Measurements from ENCODE around the gene COQ9. TPM values are rescaled to one million over a fixed set of nuclear protein-coding genes. Genes with fewer than 3 reads are reported as not detected.

The COQ9 gene
- total and polyA plus RNA-seq, 4 experiments from 2014 or later: 26.8 to 37.7 (median 31.6) TPM

DNA sequence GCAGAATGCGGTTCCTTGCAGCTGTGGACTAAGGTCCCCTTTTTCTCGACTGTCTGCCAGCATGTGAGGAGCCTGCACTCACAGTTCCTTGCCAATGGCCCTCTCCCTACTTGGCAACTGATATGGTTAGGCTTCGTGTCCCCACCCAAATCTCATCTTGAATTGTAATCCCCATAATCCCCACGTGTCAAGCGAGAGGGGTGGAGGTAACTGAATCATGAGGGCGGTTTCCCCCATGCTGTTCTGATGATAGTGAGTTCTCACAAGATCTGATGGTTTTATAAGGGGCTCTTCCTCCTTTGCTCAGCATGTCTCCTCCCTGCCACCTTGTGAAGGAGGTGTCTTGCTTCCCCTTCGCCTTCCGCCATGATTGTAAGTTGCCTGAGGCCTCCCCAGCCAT, 20.0 kb upstream of the COQ9 start:
- ChIA-PET POLR2A (ENCODE audit: partially characterized antibody) (no interaction called here), CTCF (ENCODE audit: partially characterized antibody) (interaction anchor here (1.8 kb wide), 1 partner anchor 10 kb away, joined by 7 read pairs; no protein-coding TSS in a partner anchor)
- Histone ChIP-seq H3K4me3 (ENCODE audit: low read length in 2 of 2) (no peak overlapping the region), H3K9me3 (ENCODE audit: control insufficient read depth in 1 of 2, low read length in 2 of 2) (no peaks in the 10 kb centered on the region), H3K27me3 (ENCODE audit: insufficient read depth, low read length) (no peaks in the 10 kb centered on the region), H3K27ac (ENCODE audit: low read depth, low read length) (no peak overlapping the region), H3K4me1 (ENCODE audit: insufficient read depth, low read length) (no peaks in the 10 kb centered on the region), H3K36me3 (ENCODE audit: insufficient read depth, low read length) (peaks cover 34% of the 10 kb centered on the region)
- no peaks in the 10 kb centered on the region for H3K27me3 Mint-ChIP-seq
- intact Hi-C loops (cut with micrococcal nuclease): no loop called here
- no peak overlapping the region for H3K27ac Mint-ChIP-seq
- no peak for DNase-seq
- H3K4me1 Mint-ChIP-seq: peaks cover 0 to 3% (median under 1%) of the 10 kb centered on the region in 4 donors
- H3K36me3 Mint-ChIP-seq: peaks cover 42 to 43% of the 10 kb centered on the region in 2 donors
- H3K9me3 Mint-ChIP-seq: peaks cover 0 to 1% (median 0%) of the 10 kb centered on the region in 8 donors
- no peak overlapping the region for H3K4me3 Mint-ChIP-seq

DNA sequence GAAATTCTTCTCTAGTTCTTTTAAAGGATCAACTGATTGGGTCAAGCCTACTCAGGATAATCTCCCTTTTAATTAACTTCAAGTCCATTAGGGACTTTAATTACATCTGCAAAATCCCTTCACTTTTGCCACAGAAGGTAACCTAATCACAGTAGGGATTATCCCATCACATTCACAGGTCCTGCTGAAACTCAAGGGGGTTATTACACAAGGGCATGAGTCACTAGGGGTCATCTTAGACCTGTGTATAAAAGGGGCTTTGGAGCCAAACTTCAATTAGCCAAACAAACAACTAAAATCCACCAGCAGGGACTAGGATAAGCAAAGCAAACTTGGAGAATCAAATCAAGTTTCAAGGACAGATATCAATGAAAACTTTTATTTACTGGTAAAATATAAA, 19.5 kb upstream of the COQ9 start:
- no peak overlapping the region for H3K27ac ChIP-seq (ENCODE audit: low read depth, low read length)
- no peak overlapping the region for H3K27ac Mint-ChIP-seq
- peaks cover 43 to 47% of the 10 kb centered on the region in 2 donors for H3K36me3 Mint-ChIP-seq
- no peaks in the 10 kb centered on the region for H3K27me3 Mint-ChIP-seq
- H3K27me3 ChIP-seq (ENCODE audit: insufficient read depth, low read length): no peaks in the 10 kb centered on the region
- H3K4me3 ChIP-seq (ENCODE audit: low read length in 2 of 2): no peak overlapping the region
- H3K4me3 Mint-ChIP-seq: no peak overlapping the region
- ChIA-PET POLR2A (ENCODE audit: partially characterized antibody) (no interaction called here), CTCF (ENCODE audit: partially characterized antibody) (no interaction called here)
- peaks cover 39% of the 10 kb centered on the region for H3K36me3 ChIP-seq (ENCODE audit: insufficient read depth, low read length)
- no peaks in the 10 kb centered on the region for H3K9me3 Mint-ChIP-seq
- H3K4me1 ChIP-seq (ENCODE audit: insufficient read depth, low read length): no peaks in the 10 kb centered on the region
- intact Hi-C loops (cut with micrococcal nuclease): no loop called here
- H3K4me1 Mint-ChIP-seq: no peaks in the 10 kb centered on the region
- DNase-seq: no peak
- no peaks in the 10 kb centered on the region for H3K9me3 ChIP-seq (ENCODE audit: control insufficient read depth in 1 of 2, low read length in 2 of 2)

DNA sequence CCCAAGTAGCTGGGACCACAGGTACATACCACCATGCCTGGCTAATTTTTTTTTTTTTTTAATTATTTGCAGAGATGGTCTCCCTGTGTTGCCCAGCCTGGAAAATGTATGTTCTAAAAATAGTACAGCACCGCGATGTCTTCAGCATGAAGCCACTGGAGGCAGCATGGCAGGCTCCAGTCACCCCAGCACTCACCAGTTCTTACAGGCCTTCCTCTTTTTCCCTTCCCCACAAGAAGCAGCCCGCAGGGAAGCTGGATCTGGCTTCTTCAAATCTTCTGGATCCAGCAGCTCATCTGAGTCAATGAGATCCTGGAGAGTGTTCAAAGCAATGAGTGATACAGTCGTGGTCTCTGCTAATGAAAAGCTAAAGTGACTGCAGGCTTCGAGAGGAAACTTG, 16.3 kb upstream of the COQ9 start:
- no peaks in the 10 kb centered on the region for H3K4me1 ChIP-seq (ENCODE audit: insufficient read depth, low read length)
- intact Hi-C loops (cut with micrococcal nuclease): no loop called here
- no peaks in the 10 kb centered on the region for H3K27me3 ChIP-seq (ENCODE audit: insufficient read depth, low read length)
- ChIA-PET CTCF (ENCODE audit: partially characterized antibody) (interaction anchor here (2.1 kb wide), 1 partner anchor 13 kb away, joined by 16 read pairs; no protein-coding TSS in a partner anchor), POLR2A (ENCODE audit: partially characterized antibody) (no interaction called here)
- Mint-ChIP-seq H3K9me3 (no peaks in the 10 kb centered on the region), H3K27me3 (no peaks in the 10 kb centered on the region), H3K27ac (no peak overlapping the region), H3K4me1 (peaks cover 0 to 3% (median 1%) of the 10 kb centered on the region in 4 donors), H3K36me3 (peaks cover 66 to 78% of the 10 kb centered on the region in 2 donors), H3K4me3 (no peak overlapping the region)
- no peak overlapping the region for H3K27ac ChIP-seq (ENCODE audit: low read depth, low read length)
- DNase-seq: no peak
- no peak overlapping the region for H3K4me3 ChIP-seq (ENCODE audit: low read length in 2 of 2)
- H3K9me3 ChIP-seq (ENCODE audit: control insufficient read depth in 1 of 2, low read length in 2 of 2): no peaks in the 10 kb centered on the region
- peaks cover 61% of the 10 kb centered on the region for H3K36me3 ChIP-seq (ENCODE audit: insufficient read depth, low read length)

DNA sequence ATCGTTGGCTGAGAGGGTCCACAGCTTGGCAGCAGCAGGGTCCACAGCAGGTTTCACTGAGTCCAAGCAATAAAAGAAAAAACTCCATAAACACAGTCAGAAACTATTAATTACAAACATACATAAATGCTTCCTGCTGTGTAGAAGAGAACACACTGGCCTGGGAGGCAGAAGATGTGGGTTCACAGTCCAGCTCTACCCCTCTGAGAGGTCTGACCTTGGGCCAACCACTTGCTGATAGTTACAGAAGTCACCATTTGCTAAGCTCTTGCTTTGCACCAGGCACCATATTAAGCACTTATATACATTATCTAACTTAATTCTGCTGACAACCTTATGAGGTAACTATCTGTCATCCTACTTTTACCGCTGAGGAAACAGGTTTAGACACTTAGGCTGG, 14.8 kb upstream of the COQ9 start:
- Histone ChIP-seq H3K27me3 (ENCODE audit: insufficient read depth, low read length) (no peaks in the 10 kb centered on the region), H3K9me3 (ENCODE audit: control insufficient read depth in 1 of 2, low read length in 2 of 2) (no peaks in the 10 kb centered on the region), H3K27ac (ENCODE audit: low read depth, low read length) (no peak overlapping the region), H3K4me3 (ENCODE audit: low read length in 2 of 2) (no peak overlapping the region), H3K36me3 (ENCODE audit: insufficient read depth, low read length) (peaks cover 61% of the 10 kb centered on the region), H3K4me1 (ENCODE audit: insufficient read depth, low read length) (no peaks in the 10 kb centered on the region)
- no peak overlapping the region for H3K4me3 Mint-ChIP-seq
- H3K27me3 Mint-ChIP-seq: no peaks in the 10 kb centered on the region
- intact Hi-C loops (cut with micrococcal nuclease): no loop called here
- no peak overlapping the region for H3K27ac Mint-ChIP-seq
- ChIA-PET CTCF (ENCODE audit: partially characterized antibody) (interaction anchor here (1.5 to 2.5 kb wide), 2 partner anchors 14 kb away, joined by 3 to 22 read pairs; no protein-coding TSS in a partner anchor), POLR2A (ENCODE audit: partially characterized antibody) (no interaction called here)
- H3K9me3 Mint-ChIP-seq: no peaks in the 10 kb centered on the region
- H3K4me1 Mint-ChIP-seq: peaks cover 0 to 3% (median 1%) of the 10 kb centered on the region in 4 donors
- H3K36me3 Mint-ChIP-seq: peaks cover 60 to 80% of the 10 kb centered on the region in 2 donors
- no peak for DNase-seq

DNA sequence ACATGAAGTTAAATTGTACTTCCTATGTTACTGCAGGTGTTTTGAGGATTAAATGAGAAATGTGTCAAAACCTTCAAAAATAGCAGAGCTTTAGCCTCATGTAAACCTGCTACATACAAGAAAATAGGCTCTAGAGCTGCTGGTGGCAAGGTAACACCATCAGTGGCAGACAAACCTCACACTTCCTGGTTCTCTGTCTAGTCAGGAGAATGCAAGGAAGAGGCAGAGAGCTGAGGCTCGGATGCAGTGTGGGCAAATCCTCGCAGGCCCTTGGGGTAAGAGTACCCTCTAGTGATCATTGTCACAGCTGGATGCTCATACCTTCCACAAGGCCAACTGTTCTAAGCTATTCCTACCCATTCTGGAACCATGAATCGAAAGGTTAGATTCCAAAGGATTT, 14.3 kb upstream of the COQ9 start:
- POLR2A ChIA-PET (ENCODE audit: partially characterized antibody): no interaction called here
- no peak overlapping the region for H3K4me3 ChIP-seq (ENCODE audit: low read length in 2 of 2)
- peaks cover 0 to 3% (median 1%) of the 10 kb centered on the region in 4 donors for H3K4me1 Mint-ChIP-seq
- H3K9me3 ChIP-seq (ENCODE audit: control insufficient read depth in 1 of 2, low read length in 2 of 2): no peaks in the 10 kb centered on the region
- peaks cover 61% of the 10 kb centered on the region for H3K36me3 ChIP-seq (ENCODE audit: insufficient read depth, low read length)
- peak overlapping the region in 2 of 7 donors; percentile 64 to 75 for H3K27ac Mint-ChIP-seq
- H3K27ac ChIP-seq (ENCODE audit: low read depth, low read length): no peak overlapping the region
- CTCF ChIA-PET (ENCODE audit: partially characterized antibody): interaction anchor here (1.5 to 2.5 kb wide), 2 partner anchors 14 to 15 kb away, joined by 3 to 22 read pairs; no protein-coding TSS in a partner anchor
- H3K27me3 ChIP-seq (ENCODE audit: insufficient read depth, low read length): no peaks in the 10 kb centered on the region
- no peaks in the 10 kb centered on the region for H3K9me3 Mint-ChIP-seq
- DNase-seq: no peak
- intact Hi-C loops (cut with micrococcal nuclease): no loop called here
- H3K36me3 Mint-ChIP-seq: peaks cover 57 to 78% of the 10 kb centered on the region in 2 donors
- no peaks in the 10 kb centered on the region for H3K27me3 Mint-ChIP-seq
- no peaks in the 10 kb centered on the region for H3K4me1 ChIP-seq (ENCODE audit: insufficient read depth, low read length)
- H3K4me3 Mint-ChIP-seq: no peak overlapping the region

DNA sequence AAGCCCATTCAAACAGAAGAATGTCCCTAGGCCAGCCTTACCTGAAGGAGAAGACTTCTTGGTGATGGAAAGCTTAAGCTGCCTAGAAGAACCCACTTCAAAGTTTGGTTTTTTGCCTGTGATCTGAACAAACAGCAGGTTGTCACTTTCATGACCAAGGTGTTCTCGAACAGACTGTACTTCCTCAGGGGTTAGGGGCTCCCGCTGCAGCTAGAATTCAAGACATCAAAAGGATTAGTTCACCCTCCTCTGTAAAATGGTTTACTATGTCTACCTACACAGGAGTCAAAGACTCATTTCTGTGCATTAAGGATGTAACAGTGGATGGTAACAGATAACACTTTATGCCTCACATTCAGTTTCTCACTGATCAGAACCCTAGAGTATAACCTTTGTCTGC, 13.3 kb upstream of the COQ9 start:
- intact Hi-C loops (cut with micrococcal nuclease): no loop called here
- no peak overlapping the region for H3K27ac ChIP-seq (ENCODE audit: low read depth, low read length)
- no peaks in the 10 kb centered on the region for H3K27me3 Mint-ChIP-seq
- peaks cover 0 to 2% (median 0%) of the 10 kb centered on the region in 8 donors for H3K9me3 Mint-ChIP-seq
- H3K4me1 Mint-ChIP-seq: peaks cover 0 to 4% (median 2%) of the 10 kb centered on the region in 4 donors
- H3K27me3 ChIP-seq (ENCODE audit: insufficient read depth, low read length): no peaks in the 10 kb centered on the region
- DNase-seq: peak in 1 of 5 donors; percentile 24
- peak overlapping the region in 1 of 8 donors; percentile 31 for H3K4me3 Mint-ChIP-seq
- no peaks in the 10 kb centered on the region for H3K9me3 ChIP-seq (ENCODE audit: control insufficient read depth in 1 of 2, low read length in 2 of 2)
- peaks cover 57% of the 10 kb centered on the region for H3K36me3 ChIP-seq (ENCODE audit: insufficient read depth, low read length)
- CTCF ChIA-PET (ENCODE audit: partially characterized antibody): interaction anchor here (2.5 kb wide), 1 partner anchor 16 kb away, joined by 22 read pairs; no protein-coding TSS in a partner anchor
- POLR2A ChIA-PET (ENCODE audit: partially characterized antibody): no interaction called here
- peaks cover 58 to 79% of the 10 kb centered on the region in 2 donors for H3K36me3 Mint-ChIP-seq
- H3K4me3 ChIP-seq (ENCODE audit: low read length in 2 of 2): no peak overlapping the region
- H3K4me1 ChIP-seq (ENCODE audit: insufficient read depth, low read length): no peaks in the 10 kb centered on the region
- H3K27ac Mint-ChIP-seq: peak overlapping the region in 3 of 7 donors; percentile 36 to 60 (median 47)

DNA sequence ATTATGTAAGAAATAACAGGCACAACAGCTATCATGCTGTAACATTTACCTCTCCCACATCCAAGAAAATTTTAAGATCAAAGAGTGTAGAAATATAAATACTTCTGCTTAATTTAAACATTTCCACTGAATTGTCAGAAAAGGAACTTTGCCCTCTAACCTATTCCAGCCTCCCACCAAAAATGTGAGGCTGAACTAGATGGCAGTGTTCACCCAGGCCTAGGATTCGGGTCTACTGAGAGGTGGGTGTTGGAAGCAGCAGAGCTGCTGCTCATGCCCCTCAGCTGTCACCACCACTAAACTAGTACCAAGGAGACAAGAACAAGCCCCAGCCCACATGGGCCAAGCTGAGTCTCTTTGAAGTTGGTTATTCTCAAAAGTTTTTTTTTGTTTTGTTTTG, 11.4 kb upstream of the COQ9 start:
- ChIA-PET POLR2A (ENCODE audit: partially characterized antibody) (interaction anchor here (2.3 kb wide), 1 partner anchor 11 kb away, joined by 5 read pairs; the partner anchor contains the start of genes CIAPIN1 and COQ9), CTCF (ENCODE audit: partially characterized antibody) (interaction anchor here (0.8 to 1.4 kb wide), 3 partner anchors 11 to 26 kb away, joined by 3 to 4 read pairs (median 4); partner anchors contain the start of genes CIAPIN1 and POLR2C)
- Mint-ChIP-seq H3K36me3 (peaks cover 63 to 85% of the 10 kb centered on the region in 2 donors), H3K27ac (peak overlapping the region in 1 of 7 donors; percentile 46), H3K4me3 (no peak overlapping the region), H3K27me3 (no peaks in the 10 kb centered on the region), H3K9me3 (peaks cover 0 to 13% (median 10%) of the 10 kb centered on the region in 8 donors), H3K4me1 (peaks cover 0 to 4% (median 2%) of the 10 kb centered on the region in 4 donors)
- no peaks in the 10 kb centered on the region for H3K9me3 ChIP-seq (ENCODE audit: control insufficient read depth in 1 of 2, low read length in 2 of 2)
- H3K4me1 ChIP-seq (ENCODE audit: insufficient read depth, low read length): no peaks in the 10 kb centered on the region
- DNase-seq: no peak
- no peaks in the 10 kb centered on the region for H3K27me3 ChIP-seq (ENCODE audit: insufficient read depth, low read length)
- H3K27ac ChIP-seq (ENCODE audit: low read depth, low read length): no peak overlapping the region
- no peak overlapping the region for H3K4me3 ChIP-seq (ENCODE audit: low read length in 2 of 2)
- peaks cover 48% of the 10 kb centered on the region for H3K36me3 ChIP-seq (ENCODE audit: insufficient read depth, low read length)
- intact Hi-C loops (cut with micrococcal nuclease): no loop called here
